Endothelial cell of umbilical vein (primary cell): ENCODE data around the gene SULT4A1. TPM values are rescaled to one million over a fixed set of nuclear protein-coding genes. Genes with fewer than 3 reads are reported as not detected.

Source experiments
- BruUV-seq: library from RNA; stranded (reverse); fragments of 400-500 nt; replicated peaks from 2 replicates; lab custom pipeline; 2021; lab: Mats Ljungman, UMichigan
- CTCF ChIA-PET: fragments of 300-600, 350-600 bp; sonication (Branson Sonifier 250); formaldehyde crosslinking; loops from one replicate; lab custom pipeline; 2021; ENCODE audit warnings: antibody characterized with exemption, inconsistent platforms; lab: Charles Lee
- POLR2A ChIA-PET: fragments of 300-600, 350-600 bp; sonication (Branson Sonifier 250); formaldehyde crosslinking; loops from one replicate; lab custom pipeline; 2021; ENCODE audit warnings: antibody characterized with exemption, inconsistent platforms; lab: Charles Lee
- DNase-seq: peaks from one replicate; pipeline ENCODE4 v3.0.0-alpha.2; 2011; ENCODE audit warnings: low read depth, low spot score
- FAIRE-seq: peaks from 2 replicates; lab custom pipeline; 2011; peaks lifted over from hg19 to GRCh38; lab: Jason Lieb, UNC
- H2AFZ ChIP-seq: 2 replicates; pipeline ENCODE4 v1.6.0; 2012; ENCODE audit warnings: low read depth, low read length, control low read depth, inconsistent platforms
- H3K27ac ChIP-seq: 2 replicates; pipeline ENCODE4 v1.5.1; 2011; ENCODE audit warnings: low read depth, mild to moderate bottlenecking, control low read depth, low read length, moderate library complexity; ENCODE audit not compliant: insufficient read depth
- H3K27me3 ChIP-seq, 2 experiments: 2 replicates each; pipeline versions ENCODE4 v1.6.0 to v1.6.1; 2011; ENCODE audit warnings: low read length in 2 of 2, mixed read lengths in 1 of 2; ENCODE audit not compliant: control insufficient read depth in 2 of 2, insufficient read depth in 2 of 2
- H3K36me3 ChIP-seq, 2 experiments: 2 replicates in 1 of 2; 3 replicates in 1 of 2; pipeline ENCODE4 v1.5.1; 2011; ENCODE audit warnings: low read length in 2 of 2, mild to moderate bottlenecking in 1 of 2, moderate library complexity in 1 of 2; ENCODE audit not compliant: control insufficient read depth in 2 of 2, insufficient read depth in 2 of 2; ENCODE audit errors: extremely low read depth in 1 of 2
- H3K4me1 ChIP-seq: 3 replicates; pipeline ENCODE4 v1.5.1; 2011; ENCODE audit warnings: mild to moderate bottlenecking, low read length; ENCODE audit not compliant: control insufficient read depth, insufficient read depth; ENCODE audit errors: extremely low read depth
- H3K4me2 ChIP-seq: 2 replicates; pipeline ENCODE4 v1.6.1; 2011; ENCODE audit warnings: low read length, control low read depth, mixed read lengths; ENCODE audit not compliant: insufficient read depth
- H3K4me3 ChIP-seq, 3 experiments: fragments of 200-600 bp in 1 of 3; sonication (generic), shearing (Covaris generic) in 1 of 3; replicated peaks in 1 of 3; 2 replicates each; pipeline ENCODE4 v1.5.1; 2011 to 2016; ENCODE audit warnings: control low read depth in 3 of 3, low read length in 3 of 3, mild to moderate bottlenecking in 2 of 3, inconsistent platforms in 1 of 3, low read depth in 1 of 3, moderate library complexity in 1 of 3; ENCODE audit not compliant: insufficient read depth in 1 of 3
- H3K79me2 ChIP-seq: 2 replicates; pipeline ENCODE4 v1.6.0; 2012; ENCODE audit warnings: low read length, inconsistent platforms; ENCODE audit not compliant: control insufficient read depth, insufficient read depth
- H3K9ac ChIP-seq: replicated peaks from 2 replicates; pipeline ENCODE3; 2011; ENCODE audit warnings: low read length, control low read depth; ENCODE audit not compliant: insufficient read depth; ENCODE audit errors: extremely low read depth
- H3K9me1 ChIP-seq: replicated peaks from 3 replicates; pipeline ENCODE4 v1.6.0; 2011; ENCODE audit warnings: mild to moderate bottlenecking, low read length; ENCODE audit not compliant: control insufficient read depth, insufficient read depth; ENCODE audit errors: extremely low read depth
- H3K9me3 ChIP-seq: replicated peaks from 2 replicates; pipeline ENCODE4 v1.5.1; 2012; ENCODE audit warnings: low read length, inconsistent platforms; ENCODE audit not compliant: control insufficient read depth, insufficient read depth
- H4K20me1 ChIP-seq: replicated peaks from 2 replicates; pipeline ENCODE3; 2011; ENCODE audit warnings: mild to moderate bottlenecking, low read length; ENCODE audit not compliant: control insufficient read depth, insufficient read depth; ENCODE audit errors: extremely low read depth
- FOS ChIP-seq: IDR thresholded peaks from 2 replicates; pipeline ENCODE4 v1.6.1; 2011; ENCODE audit warnings: mild to moderate bottlenecking, low read length, moderate library complexity, borderline replicate concordance; ENCODE audit not compliant: insufficient read depth
- POLR2AphosphoS5 ChIP-seq: IDR thresholded peaks from 2 replicates; pipeline ENCODE4 v1.6.1; 2012; ENCODE audit warnings: low read depth, mild to moderate bottlenecking, control low read depth, low read length, moderate library complexity; ENCODE audit not compliant: insufficient read depth
- dilution Hi-C: fragments of 300-500 bp; cut with MboI; formaldehyde crosslinking; loops from one replicate; pipeline ENCODE4 v1.15.0; 2019; ENCODE audit warnings: low sequenced_read_pairs; ENCODE audit not compliant: extremely low pct_ligation_motif_present
- intact Hi-C: fragments of 100-400 bp; cut with micrococcal nuclease; formaldehyde crosslinking; loops from one replicate; pipeline ENCODE4 v1.10.0; 2022
- polyA plus RNA-seq, 4 experiments: library from polyadenylated mRNA; depleted of rRNA in 3 of 4; stranded (reverse) in 3 of 4; unstranded in 1 of 4; fragments of >200 nt; gene quantifications; 2 replicates each; pipeline versions ENCODE4 v1.2.1 to v1.2.3, GENCODE V29; 2011 to 2012; ENCODE audit warnings: missing spikeins in 1 of 4
- total RNA-seq: library from RNA; stranded (reverse); gene quantifications from 2 replicates; pipeline ENCODE4 v1.2.3, GENCODE V29; 2021
- TF ChIP-seq, protein P1 (sequence below): IDR thresholded peaks from 2 replicates; pipeline ENCODE4 v1.6.1; 2011; ENCODE audit not compliant: insufficient read depth, insufficient read length
- TF ChIP-seq, protein P2 (sequence below), 2 donors: IDR thresholded peaks; 1 replicate in 1 of 2; 2 replicates in 1 of 2; pipeline ENCODE4 v1.5.1; 2011; ENCODE audit warnings: low read length in 2 of 2, mild to moderate bottlenecking in 2 of 2, moderate library complexity in 2 of 2, control low read depth in 1 of 2, inconsistent platforms in 1 of 2, low read depth in 1 of 2; ENCODE audit not compliant: insufficient read depth in 1 of 2; ENCODE audit errors: extremely low read depth in 1 of 2

Gene SULT4A1
- total and polyA plus RNA-seq, 2 donors (not counting 3 experiments of a cell fraction or from before 2014, with no cell fraction given): 0.48 TPM; not detected in 1

DNA sequence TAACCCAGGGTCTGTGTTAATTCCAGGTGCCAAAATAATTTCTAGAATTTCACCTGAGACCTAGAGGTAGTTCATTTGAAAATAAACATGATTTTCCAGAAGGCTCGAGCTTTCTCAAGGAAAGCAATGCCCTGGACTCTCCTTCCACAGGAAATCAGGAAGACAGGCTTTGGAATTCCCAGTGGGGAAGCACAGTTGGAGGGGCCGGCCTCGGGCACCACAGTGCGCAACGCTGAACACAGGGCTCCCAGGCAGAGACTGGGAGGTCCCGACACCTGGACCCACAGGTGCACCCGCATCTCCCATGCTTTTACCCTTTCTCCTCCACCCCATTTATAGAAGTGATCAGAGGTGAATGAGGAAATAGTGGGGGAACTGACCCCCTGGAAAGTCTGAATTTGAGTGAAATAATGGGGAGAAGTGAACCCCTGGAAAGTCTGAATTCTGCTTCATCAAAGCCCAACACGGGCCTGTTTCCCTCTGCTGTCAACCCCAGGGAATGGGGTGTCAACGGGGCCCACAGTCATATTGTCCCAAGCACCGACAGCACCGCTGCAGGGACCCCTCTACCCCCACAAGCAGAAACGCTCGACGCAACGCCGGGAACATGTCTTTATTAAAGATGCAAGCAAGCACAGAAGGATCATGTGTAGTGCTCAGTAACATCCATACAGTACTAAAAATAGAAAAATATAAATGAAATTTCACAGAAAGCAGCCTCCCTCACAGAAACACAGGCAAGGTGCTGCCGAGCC is 38.2 kb downstream of the SULT4A1 start:
- Histone ChIP-seq H3K4me3 (no peak overlapping the region), H3K4me2 (no peak overlapping the region), H3K4me1 (no peaks in the 10 kb centered on the region), H3K9ac (no peak overlapping the region), H3K27ac (no peak overlapping the region), H4K20me1 (no peaks in the 10 kb centered on the region), H3K9me1 (no peaks in the 10 kb centered on the region), H2AFZ (no peak overlapping the region), H3K9me3 (no peaks in the 10 kb centered on the region), H3K27me3 (no peaks in the 10 kb centered on the region), H3K36me3 (no peaks in the 10 kb centered on the region), H3K79me2 (no peaks in the 10 kb centered on the region)
- dilution Hi-C loops: no loop called here
- FAIRE-seq (no peak), DNase-seq (no peak)
- CTCF ChIA-PET: no interaction called here
- intact Hi-C loops: no loop called here
- BruUV-seq: no TSS peak
- POLR2A ChIA-PET: no interaction called here
- TF ChIP-seq, protein P1, sequence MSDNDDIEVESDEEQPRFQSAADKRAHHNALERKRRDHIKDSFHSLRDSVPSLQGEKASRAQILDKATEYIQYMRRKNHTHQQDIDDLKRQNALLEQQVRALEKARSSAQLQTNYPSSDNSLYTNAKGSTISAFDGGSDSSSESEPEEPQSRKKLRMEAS: no peak

DNA sequence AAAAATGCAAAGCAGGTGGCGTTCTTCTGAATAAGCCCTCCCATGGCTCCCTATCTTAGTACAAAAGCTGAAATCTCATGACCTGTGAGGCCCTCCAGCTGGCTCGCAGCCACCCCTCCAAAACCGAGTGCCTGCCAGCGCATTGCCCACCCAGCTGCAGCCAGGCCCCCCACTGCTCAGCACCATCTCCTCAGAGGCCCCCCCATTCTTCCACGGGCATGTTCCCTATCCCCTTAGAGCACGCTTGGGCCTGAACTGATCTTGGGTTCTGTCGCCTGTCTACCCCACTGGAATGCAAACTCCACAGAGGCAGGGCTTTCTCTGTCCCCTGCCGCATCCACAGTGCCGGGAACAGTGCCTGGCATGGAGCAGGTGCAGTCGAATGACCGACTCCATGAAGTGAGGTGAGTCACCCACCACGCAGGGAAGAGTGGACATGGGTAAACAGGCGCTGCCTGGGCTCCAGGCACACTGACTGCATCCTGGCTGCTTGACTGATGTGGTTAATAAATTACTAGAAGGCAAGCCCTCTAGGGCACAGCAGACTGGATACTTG is 38.9 kb downstream of the SULT4A1 start:
- Histone ChIP-seq H3K4me1 (no peaks in the 10 kb centered on the region), H3K9me1 (no peaks in the 10 kb centered on the region), H3K36me3 (no peaks in the 10 kb centered on the region), H3K79me2 (no peaks in the 10 kb centered on the region), H3K27me3 (no peaks in the 10 kb centered on the region), H3K27ac (no peak overlapping the region), H3K4me2 (no peak overlapping the region), H3K9ac (no peak overlapping the region), H3K9me3 (no peaks in the 10 kb centered on the region), H4K20me1 (no peaks in the 10 kb centered on the region), H3K4me3 (no peak overlapping the region), H2AFZ (no peak overlapping the region)
- POLR2A ChIA-PET: no interaction called here
- BruUV-seq: no TSS peak
- dilution Hi-C loops (no loop called here), intact Hi-C loops (no loop called here)
- DNase-seq: no peak
- TF ChIP-seq FOS (no peak), POLR2AphosphoS5 (no peak)
- TF ChIP-seq, protein P2, sequence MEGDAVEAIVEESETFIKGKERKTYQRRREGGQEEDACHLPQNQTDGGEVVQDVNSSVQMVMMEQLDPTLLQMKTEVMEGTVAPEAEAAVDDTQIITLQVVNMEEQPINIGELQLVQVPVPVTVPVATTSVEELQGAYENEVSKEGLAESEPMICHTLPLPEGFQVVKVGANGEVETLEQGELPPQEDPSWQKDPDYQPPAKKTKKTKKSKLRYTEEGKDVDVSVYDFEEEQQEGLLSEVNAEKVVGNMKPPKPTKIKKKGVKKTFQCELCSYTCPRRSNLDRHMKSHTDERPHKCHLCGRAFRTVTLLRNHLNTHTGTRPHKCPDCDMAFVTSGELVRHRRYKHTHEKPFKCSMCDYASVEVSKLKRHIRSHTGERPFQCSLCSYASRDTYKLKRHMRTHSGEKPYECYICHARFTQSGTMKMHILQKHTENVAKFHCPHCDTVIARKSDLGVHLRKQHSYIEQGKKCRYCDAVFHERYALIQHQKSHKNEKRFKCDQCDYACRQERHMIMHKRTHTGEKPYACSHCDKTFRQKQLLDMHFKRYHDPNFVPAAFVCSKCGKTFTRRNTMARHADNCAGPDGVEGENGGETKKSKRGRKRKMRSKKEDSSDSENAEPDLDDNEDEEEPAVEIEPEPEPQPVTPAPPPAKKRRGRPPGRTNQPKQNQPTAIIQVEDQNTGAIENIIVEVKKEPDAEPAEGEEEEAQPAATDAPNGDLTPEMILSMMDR (IDR thresholded peaks at IDR 0.05; ENCODE audit: extremely low read depth in 1 of 2, insufficient read depth in 1 of 2, low read depth in 1 of 2, low read length in 2 of 2): no peak
- CTCF ChIA-PET: no interaction called here
- FAIRE-seq: no peak
